ENCODE data around the gene C2CD5. TPM values are rescaled to one million over a fixed set of nuclear protein-coding genes. Genes with fewer than 3 reads are reported as not detected.

Gene C2CD5
- total RNA-seq, 1 experiment from 2014 or later: 22.9 TPM

DNA sequence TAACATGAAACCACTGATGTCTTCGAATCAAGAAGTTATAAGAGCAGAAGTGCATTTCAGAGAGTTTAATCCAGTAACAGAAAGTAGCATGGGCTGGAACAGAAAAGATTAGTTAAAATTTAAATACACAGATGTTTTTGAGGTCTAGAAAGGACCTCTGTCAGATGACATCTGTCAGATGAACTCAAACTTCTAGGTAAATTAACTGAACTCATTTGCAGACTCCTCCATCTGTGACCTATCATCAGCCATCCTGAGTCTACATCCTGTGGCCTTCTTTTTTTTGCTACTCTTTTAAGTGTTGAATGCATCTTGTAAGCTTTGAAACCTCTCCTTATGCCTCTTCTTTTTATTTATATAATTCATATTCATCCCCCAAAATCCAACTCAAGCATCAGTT, 53.3 kb downstream of the C2CD5 start:
- no TSS peak for BruUV-seq (replicated peaks)
- H3K9ac ChIP-seq (ENCODE audit: low read length): no peak overlapping the region
- ChIA-PET POLR2A (no interaction called here), CTCF (interaction anchor here (1.1 kb wide), 1 partner anchor 31 kb away, joined by 3 read pairs; no protein-coding TSS in a partner anchor), RAD21 (ENCODE audit: low non-redundant PET in 1 of 2, low total read pairs in 2 of 2, uncharacterized antibody in 2 of 2, unreplicated experiment in 2 of 2) (interaction anchor here in 1 of 2 experiments (0.7 kb wide), 1 partner anchor 365 kb away, joined by 3 read pairs; no protein-coding TSS in a partner anchor)
- TF ChIP-seq, protein P1, sequence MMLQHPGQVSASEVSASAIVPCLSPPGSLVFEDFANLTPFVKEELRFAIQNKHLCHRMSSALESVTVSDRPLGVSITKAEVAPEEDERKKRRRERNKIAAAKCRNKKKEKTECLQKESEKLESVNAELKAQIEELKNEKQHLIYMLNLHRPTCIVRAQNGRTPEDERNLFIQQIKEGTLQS (IDR thresholded peaks at IDR 0.05): no peak
- no peak for TF ChIP-seq CEBPB (IDR thresholded peaks at IDR 0.05; ENCODE audit: low read depth)
- no peak for TF ChIP-seq RAD21 (IDR thresholded peaks at IDR 0.05; ENCODE audit: low read depth)
- no peak for TF ChIP-seq ZBTB33 (IDR thresholded peaks at IDR 0.05; ENCODE audit: extremely low read depth, insufficient replicate concordance, low read length)
- TF ChIP-seq YY1 (IDR thresholded peaks at IDR 0.05; ENCODE audit: extremely low read depth, insufficient replicate concordance, low read depth, low read length): no peak
- no peak for TF ChIP-seq EGR1 (IDR thresholded peaks at IDR 0.05; ENCODE audit: low read depth)
- no peak for TF ChIP-seq EZH2 (IDR thresholded peaks at IDR 0.05)
- no peak for TF ChIP-seq REST (IDR thresholded peaks at IDR 0.05; ENCODE audit: low read depth)
- no peak for TF ChIP-seq JUND (IDR thresholded peaks at IDR 0.05)
- no peak for TF ChIP-seq SP1 (IDR thresholded peaks at IDR 0.05; ENCODE audit: low read depth)
- H3K27me3 ChIP-seq (ENCODE audit: insufficient read depth, low read length): no peaks in the 10 kb centered on the region
- no peak overlapping the region for H2AFZ ChIP-seq (ENCODE audit: low read depth, low read length, poor library complexity, severe bottlenecking)
- no peak overlapping the region for H3K4me2 ChIP-seq (ENCODE audit: low read length)
- H3K27ac ChIP-seq (ENCODE audit: low read depth, low read length): no peak overlapping the region
- no peaks in the 10 kb centered on the region for H4K20me1 ChIP-seq (ENCODE audit: insufficient read depth)
- no peak overlapping the region for H3K4me3 ChIP-seq (replicated peaks in 1 of 2; ENCODE audit: low read depth in 1 of 2, low read length in 2 of 2)
- no peaks in the 10 kb centered on the region for H3K79me2 ChIP-seq (ENCODE audit: insufficient read depth, low read length)
- DNase-seq (ENCODE audit: low read depth, low spot score): no peak
- no peaks in the 10 kb centered on the region for H3K4me1 ChIP-seq (ENCODE audit: control insufficient read depth in 1 of 2, insufficient read depth in 2 of 2, low read length in 2 of 2)
- no peak for ATAC-seq
- H3K9me3 ChIP-seq (ENCODE audit: control insufficient read depth in 1 of 2, insufficient read depth in 1 of 2, low read depth in 1 of 2, low read length in 2 of 2): no peaks in the 10 kb centered on the region
- no peaks in the 10 kb centered on the region for H3K9me2 ChIP-seq (ENCODE audit: insufficient read depth)
- intact Hi-C loops (cut with micrococcal nuclease): no loop called here
- no peaks in the 10 kb centered on the region for H3K36me3 ChIP-seq (ENCODE audit: control insufficient read depth in 1 of 2, insufficient read depth in 2 of 2, low read length in 2 of 2)
